Thyroid gland (tissue), 4 donors: ENCODE data around the gene GTPBP4. TPM values are rescaled to one million over a fixed set of nuclear protein-coding genes. Genes with fewer than 3 reads are reported as not detected.

Experiments
- DNase-seq, 2 donors: peaks; one replicate each; pipeline ENCODE4 v3.0.0-alpha.2; 2019
- H3K27ac ChIP-seq, 3 donors: fragments of 200-600 bp; sonication (generic); 1 replicate in 2 of 3; 2 replicates in 1 of 3; pipeline ENCODE4 v1.5.1; 2016 to 2019; ENCODE audit warnings: mild to moderate bottlenecking in 1 of 3, moderate library complexity in 1 of 3
- H3K27me3 ChIP-seq: fragments of 200-600 bp; sonication (generic); one replicate; pipeline ENCODE4 v1.5.1; 2019
- H3K36me3 ChIP-seq, 2 donors: fragments of 200-600 bp; sonication (generic); one replicate each; pipeline ENCODE4 v1.5.1; 2016 to 2019
- H3K4me1 ChIP-seq, 2 donors: fragments of 200-600 bp; sonication (generic); one replicate each; pipeline ENCODE4 v1.5.1; 2017 to 2019
- H3K4me3 ChIP-seq, 3 donors: fragments of 200-600 bp; sonication (generic); replicated peaks in 1 of 3; 1 replicate in 2 of 3; 2 replicates in 1 of 3; pipeline ENCODE4 v1.5.1; 2016; ENCODE audit warnings: mild to moderate bottlenecking in 1 of 3
- H3K9me3 ChIP-seq: fragments of 200-600 bp; sonication (generic); one replicate; pipeline ENCODE4 v1.5.1; 2017
- POLR2A ChIP-seq, 2 donors: fragments of 450-650 bp; IDR thresholded peaks; one replicate each; pipeline ENCODE4 v1.6.1; 2017; ENCODE audit warnings: antibody characterized with exemption in 2 of 2, mild to moderate bottlenecking in 2 of 2, moderate library complexity in 1 of 2
- WGBS, 2 donors: methylation state at CpG; one replicate each; pipeline ENCODE4 v1.1.5; 2017; 5-methylcytosine and 5-hydroxymethylcytosine counted together
- intact Hi-C: fragments of 100-400 bp; cut with DNase I; formaldehyde crosslinking; loops from one replicate; pipeline ENCODE4 v1.15.1; 2023
- total RNA-seq, 4 donors: library from RNA; depleted of rRNA; stranded (reverse); fragments of >200 nt; gene quantifications; one replicate each; pipeline ENCODE4 v1.2.3, GENCODE V29; 2016
- TF ChIP-seq, protein P1 (sequence below), 6 experiments: fragments of 200-600 bp in 3 of 6; fragments of 450-650 bp in 3 of 6; sonication (generic) in 3 of 6; IDR thresholded peaks; one replicate each; pipeline ENCODE4 v1.5.1; 2016 to 2019; ENCODE audit warnings: antibody characterized with exemption in 6 of 6, mild to moderate bottlenecking in 2 of 6, inconsistent platforms in 1 of 6, moderate library complexity in 1 of 6

The GTPBP4 gene
- total RNA-seq, 4 donors from 2014 or later, result 12.0 to 24.6 (median 19.8) TPM

- Histone ChIP-seq H3K27me3 (no peaks in the 10 kb centered on the region), H3K4me1 (no peaks in the 10 kb centered on the region), H3K9me3 (no peaks in the 10 kb centered on the region), H3K4me3 (no peak overlapping the region), H3K36me3 (peaks cover 0 to 1% of the 10 kb centered on the region in 2 donors), H3K27ac (no peak overlapping the region)
- intact Hi-C loops, result no loop called here
- TF ChIP-seq POLR2A (IDR thresholded peaks at IDR 0.05), result no peak
- TF ChIP-seq, protein P1, sequence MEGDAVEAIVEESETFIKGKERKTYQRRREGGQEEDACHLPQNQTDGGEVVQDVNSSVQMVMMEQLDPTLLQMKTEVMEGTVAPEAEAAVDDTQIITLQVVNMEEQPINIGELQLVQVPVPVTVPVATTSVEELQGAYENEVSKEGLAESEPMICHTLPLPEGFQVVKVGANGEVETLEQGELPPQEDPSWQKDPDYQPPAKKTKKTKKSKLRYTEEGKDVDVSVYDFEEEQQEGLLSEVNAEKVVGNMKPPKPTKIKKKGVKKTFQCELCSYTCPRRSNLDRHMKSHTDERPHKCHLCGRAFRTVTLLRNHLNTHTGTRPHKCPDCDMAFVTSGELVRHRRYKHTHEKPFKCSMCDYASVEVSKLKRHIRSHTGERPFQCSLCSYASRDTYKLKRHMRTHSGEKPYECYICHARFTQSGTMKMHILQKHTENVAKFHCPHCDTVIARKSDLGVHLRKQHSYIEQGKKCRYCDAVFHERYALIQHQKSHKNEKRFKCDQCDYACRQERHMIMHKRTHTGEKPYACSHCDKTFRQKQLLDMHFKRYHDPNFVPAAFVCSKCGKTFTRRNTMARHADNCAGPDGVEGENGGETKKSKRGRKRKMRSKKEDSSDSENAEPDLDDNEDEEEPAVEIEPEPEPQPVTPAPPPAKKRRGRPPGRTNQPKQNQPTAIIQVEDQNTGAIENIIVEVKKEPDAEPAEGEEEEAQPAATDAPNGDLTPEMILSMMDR (IDR thresholded peaks at IDR 0.05), result no peak
- 88 to 89% methylated on average over 10 of the region's 10 CpGs for WGBS, 2 donors
- DNase-seq, result no peak
Measured at GRCh38 chr10:1068380-1069361, 80.4 kb downstream of the GTPBP4 start.

Other genes with a start within 250 kb of the GTPBP4 start
- 100 to 1,000 TPM in 1 of 4 donors, 10 to 100 TPM in 3; 68.6 to 113 (median 87.4) TPM for gene LARP4B, start 56.7 kb upstream of the GTPBP4 start, total RNA-seq
- gene IDI2, start 37.4 kb downstream of the GTPBP4 start, total RNA-seq, result not detected
- gene IDI1, start 60.7 kb downstream of the GTPBP4 start, total RNA-seq, result 10 to 100 TPM; 39.0 to 67.2 (median 41.5) TPM
- gene WDR37, start 68.0 kb downstream of the GTPBP4 start, total RNA-seq, result 10 to 100 TPM; 15.2 to 26.3 (median 16.4) TPM